ENCODE results near the gene RALGPS1.
A peak's percentile ranks its signal among the peaks of the same experiment; 100 is the strongest.

The RALGPS1 gene

GRCh38 chr9:127214421-127215267, 300.1 kb downstream of the RALGPS1 start:
- DNase-seq (ENCODE audit: low read depth in 2 of 3, low spot score in 1 of 3): peak; percentile 34 to 53 (median 40)

- DNase-seq (ENCODE audit: low read depth in 2 of 3, low spot score in 1 of 3): no peak
These were observed 301.0 kb downstream of the RALGPS1 start for GRCh38 chr9:127215268-127216209.

GRCh38 chr9:127216210-127216887, 301.8 kb downstream of the RALGPS1 start:
- DNase-seq (ENCODE audit: low read depth in 2 of 3, low spot score in 1 of 3): no peak

- no peak for DNase-seq (ENCODE audit: low read depth in 2 of 3, low spot score in 1 of 3)
These were observed 302.3 kb downstream of the RALGPS1 start for GRCh38 chr9:127216888-127217217.

- DNase-seq (ENCODE audit: low read depth in 2 of 3, low spot score in 1 of 3): no peak
These were observed 304.2 kb downstream of the RALGPS1 start for GRCh38 chr9:127218818-127219217.

- no peak for DNase-seq (ENCODE audit: low read depth in 2 of 3, low spot score in 1 of 3)
These were observed 304.9 kb downstream of the RALGPS1 start for GRCh38 chr9:127219520-127219919.

- no peak for DNase-seq (ENCODE audit: low read depth in 2 of 3, low spot score in 1 of 3)
These were observed 307.1 kb downstream of the RALGPS1 start for GRCh38 chr9:127221695-127222094.

- DNase-seq (ENCODE audit: low read depth in 2 of 3, low spot score in 1 of 3): no peak
These were observed 308.0 kb downstream of the RALGPS1 start for GRCh38 chr9:127222388-127223095.

GRCh38 chr9:127223266-127223665, 308.7 kb downstream of the RALGPS1 start:
- DNase-seq (ENCODE audit: low read depth in 2 of 3, low spot score in 1 of 3): no peak

GRCh38 chr9:127223810-127224177, 309.2 kb downstream of the RALGPS1 start:
- no peak for DNase-seq (ENCODE audit: low read depth in 2 of 3, low spot score in 1 of 3)

GRCh38 chr9:127224178-127224882, 309.7 kb downstream of the RALGPS1 start:
- DNase-seq (ENCODE audit: low read depth in 2 of 3, low spot score in 1 of 3): peak; percentile 77 to 87 (median 83)

- DNase-seq (ENCODE audit: low read depth in 2 of 3, low spot score in 1 of 3): peak; percentile 88 to 92 (median 90)
These were observed 310.5 kb downstream of the RALGPS1 start for GRCh38 chr9:127224883-127225739.

- DNase-seq (ENCODE audit: low read depth in 2 of 3, low spot score in 1 of 3): no peak
These were observed 311.4 kb downstream of the RALGPS1 start for GRCh38 chr9:127225801-127226625.

GRCh38 chr9:127229691-127230417, 315.3 kb downstream of the RALGPS1 start:
- DNase-seq (ENCODE audit: low read depth in 2 of 3, low spot score in 1 of 3): no peak

GRCh38 chr9:127231666-127232065, 317.1 kb downstream of the RALGPS1 start:
- DNase-seq (ENCODE audit: low read depth in 2 of 3, low spot score in 1 of 3): no peak

GRCh38 chr9:127232833-127233549, 318.4 kb downstream of the RALGPS1 start:
- no peak for DNase-seq (ENCODE audit: low read depth in 2 of 3, low spot score in 1 of 3)

- no peak for DNase-seq (ENCODE audit: low read depth in 2 of 3, low spot score in 1 of 3)
These were observed 319.0 kb downstream of the RALGPS1 start for GRCh38 chr9:127233550-127233949.

All from stimulated activated CD4-positive, alpha-beta T cell treated with anti-CD3 and anti-CD28 coated beads, Interleukin-12 subunit alpha, Interleukin-12 subunit beta, amount 100 ng/mL, for 48 hours (primary cell).